ENCODE data around the gene IDS.
"Not testable (repeated sequence)": the region's sequence is repeated elsewhere in the genome, so short reads cannot be mapped to it uniquely, and the experiment has no call there.

- not testable (repeated sequence) for TF ChIP-seq EZH2 (IDR thresholded peaks at IDR 0.05); POLR2AphosphoS5 (IDR thresholded peaks at IDR 0.05; ENCODE audit: borderline replicate concordance, low read depth, low read length)
Observed at GRCh38 chrX:149525389-149525788, 20.3 kb upstream of the IDS start.

All from SK-N-MC (cell line).